HCT116 (cell line): ENCODE measurements around the gene GLS2. TPM values are rescaled to one million over a fixed set of nuclear protein-coding genes. Genes with fewer than 3 reads are reported as not detected.

ENCODE experiments used
- ATAC-seq: fragments of 200-7000 bp; cut with Tn5 transposase; 2 replicates; pipeline ENCODE4 v1.9.1; 2020; ENCODE audit warnings: mild to moderate bottlenecking, moderate library complexity
- BruUV-seq: library from RNA; stranded (reverse); fragments of 400-500 nt; replicated peaks from 2 replicates; lab custom pipeline; 2021; lab: Mats Ljungman, UMichigan
- CTCF ChIA-PET: fragments of 300-600 bp; sonication (Branson Sonifier 250); formaldehyde crosslinking; loops from one replicate; lab custom pipeline; 2021; ENCODE audit warnings: antibody characterized with exemption; lab: Charles Lee
- POLR2A ChIA-PET: fragments of 300-600, 350-600 bp; sonication (Branson Sonifier 250); formaldehyde crosslinking; loops from one replicate; lab custom pipeline; 2021; ENCODE audit warnings: antibody characterized with exemption; lab: Charles Lee
- RAD21 ChIA-PET, 2 experiments: fragments of 300-600 bp; sonication (Branson Sonifier 250); formaldehyde crosslinking; loops; one replicate each; lab custom pipeline; 2023; ENCODE audit warnings: low total read pairs in 2 of 2; ENCODE audit not compliant: uncharacterized antibody in 2 of 2, unreplicated experiment in 2 of 2, low non-redundant PET in 1 of 2; lab: Charles Lee
- DNase-seq: peaks from one replicate; pipeline ENCODE4 v3.0.0-alpha.2; 2010; ENCODE audit warnings: low read depth, low spot score
- H2AFZ ChIP-seq: fragments of 200-600 bp; shearing (Covaris generic), sonication (generic); 2 replicates; pipeline ENCODE4 v1.6.1; 2017; ENCODE audit warnings: low read depth, mixed run types, mixed read lengths, antibody characterized with exemption, low read length; ENCODE audit not compliant: poor library complexity, severe bottlenecking
- H3K27ac ChIP-seq: 2 replicates; pipeline ENCODE4 v1.5.1; 2012; ENCODE audit warnings: low read depth, low read length
- H3K27me3 ChIP-seq: fragments of 200-600 bp; sonication (generic); 2 replicates; pipeline ENCODE4 v1.6.1; 2016; ENCODE audit warnings: mixed run types, low read length, mixed read lengths; ENCODE audit not compliant: insufficient read depth
- H3K36me3 ChIP-seq, 2 experiments: fragments of 200-500 bp in 1 of 2; fragments of 200-600 bp in 1 of 2; sonication (Bioruptor generic) in 1 of 2; sonication (generic) in 1 of 2; 2 replicates each; pipeline versions ENCODE4 v1.5.1 to v1.6.1; 2014 to 2016; ENCODE audit warnings: low read length in 2 of 2, inconsistent platforms in 1 of 2, mixed read lengths in 1 of 2, mixed run types in 1 of 2; ENCODE audit not compliant: insufficient read depth in 2 of 2, control insufficient read depth in 1 of 2
- H3K4me1 ChIP-seq, 2 experiments: fragments of 200-600 bp in 1 of 2; sonication (generic) in 1 of 2; 2 replicates each; pipeline versions ENCODE4 v1.5.1 to v1.6.1; 2012 to 2017; ENCODE audit warnings: low read length in 2 of 2, inconsistent platforms in 1 of 2, mild to moderate bottlenecking in 1 of 2, mixed read lengths in 1 of 2, mixed run types in 1 of 2, moderate library complexity in 1 of 2; ENCODE audit not compliant: insufficient read depth in 2 of 2, control insufficient read depth in 1 of 2
- H3K4me2 ChIP-seq: fragments of 200-600 bp; sonication (generic); 2 replicates; pipeline ENCODE4 v1.6.1; 2017; ENCODE audit warnings: mixed run types, low read length, mixed read lengths
- H3K4me3 ChIP-seq, 2 experiments: fragments of 200-600 bp in 1 of 2; sonication (generic) in 1 of 2; replicated peaks in 1 of 2; 2 replicates each; pipeline ENCODE4 v1.5.1; 2011 to 2016; ENCODE audit warnings: low read length in 2 of 2, control low read depth in 1 of 2, low read depth in 1 of 2, mild to moderate bottlenecking in 1 of 2, mixed read lengths in 1 of 2, mixed run types in 1 of 2
- H3K79me2 ChIP-seq: fragments of 200-600 bp; sonication (generic); 2 replicates; pipeline ENCODE4 v1.6.1; 2017; ENCODE audit warnings: mild to moderate bottlenecking, mixed run types, low read length, moderate library complexity, mixed read lengths; ENCODE audit not compliant: insufficient read depth
- H3K9ac ChIP-seq: fragments of 200-600 bp; sonication (generic); 2 replicates; pipeline ENCODE4 v1.6.1; 2016; ENCODE audit warnings: low read length, mixed read lengths
- H3K9me2 ChIP-seq: fragments of 200-600 bp; sonication (generic), shearing (Covaris generic); 2 replicates; pipeline ENCODE4 v1.6.1; 2017; ENCODE audit warnings: mixed run types, mild to moderate bottlenecking, moderate library complexity; ENCODE audit not compliant: insufficient read depth
- H3K9me3 ChIP-seq, 2 experiments: fragments of 200-500 bp in 1 of 2; fragments of 200-600 bp in 1 of 2; sonication (Bioruptor generic) in 1 of 2; sonication (generic) in 1 of 2; 2 replicates each; pipeline ENCODE4 v1.6.1; 2014 to 2017; ENCODE audit warnings: low read length in 2 of 2, mixed read lengths in 2 of 2, inconsistent platforms in 1 of 2, low read depth in 1 of 2, mild to moderate bottlenecking in 1 of 2, mixed run types in 1 of 2, moderate library complexity in 1 of 2; ENCODE audit not compliant: control insufficient read depth in 1 of 2, insufficient read depth in 1 of 2
- H4K20me1 ChIP-seq: fragments of 200-600 bp; sonication (generic), shearing (Covaris generic); 2 replicates; pipeline ENCODE4 v1.6.1; 2017; ENCODE audit warnings: mixed run types, mild to moderate bottlenecking, moderate library complexity; ENCODE audit not compliant: insufficient read depth
- EZH2 ChIP-seq: fragments of 200-600 bp; sonication (generic); IDR thresholded peaks from 2 replicates; pipeline ENCODE4 v1.6.1; 2017; ENCODE audit warnings: antibody characterized with exemption, mixed run types
- EZH2phosphoT487 ChIP-seq: fragments of 200-600 bp; IDR thresholded peaks from 2 replicates; pipeline ENCODE4 v1.6.1; 2018; ENCODE audit warnings: antibody characterized with exemption, borderline replicate concordance
- FOSL1 ChIP-seq: IDR thresholded peaks from 2 replicates; pipeline ENCODE4 v1.6.1; 2012; ENCODE audit warnings: low read depth
- JUND ChIP-seq: IDR thresholded peaks from 2 replicates; pipeline ENCODE4 v1.6.1; 2012
- POLR2AphosphoS5 ChIP-seq: IDR thresholded peaks from 2 replicates; pipeline ENCODE4 v1.6.1; 2011; ENCODE audit warnings: mild to moderate bottlenecking, low read depth, low read length, moderate library complexity
- SIN3A ChIP-seq: IDR thresholded peaks from 2 replicates; pipeline ENCODE4 v1.6.1; 2012; ENCODE audit warnings: low read depth
- SP1 ChIP-seq: IDR thresholded peaks from 2 replicates; pipeline ENCODE4 v1.6.1; 2012; ENCODE audit warnings: low read depth
- TCF7L2 ChIP-seq: IDR thresholded peaks from 2 replicates; pipeline ENCODE4 v1.7.0; 2011; ENCODE audit warnings: borderline replicate concordance, inconsistent platforms; ENCODE audit not compliant: insufficient read depth, insufficient read length; ENCODE audit errors: extremely low read depth
- YY1 ChIP-seq: IDR thresholded peaks from 2 replicates; pipeline ENCODE4 v1.6.1; 2011; ENCODE audit warnings: low read length, low read depth, moderate library complexity, mild to moderate bottlenecking; ENCODE audit not compliant: insufficient replicate concordance; ENCODE audit errors: extremely low read depth
- ZFX ChIP-seq: fragments of 450-650 bp; IDR thresholded peaks from 2 replicates; pipeline ENCODE4 v1.6.1; 2017
- ZNF274 ChIP-seq: fragments of 200-500 bp; sonication (Bioruptor generic); IDR thresholded peaks from 2 replicates; pipeline ENCODE4 v1.6.1; 2014; ENCODE audit warnings: mild to moderate bottlenecking, low read depth, low read length, inconsistent platforms
- intact Hi-C: fragments of 100-400 bp; cut with micrococcal nuclease; formaldehyde crosslinking; loops from 2 replicates; pipeline ENCODE4 v1.10.0; 2022
- total RNA-seq: library from RNA; stranded (reverse); gene quantifications from one replicate; pipeline ENCODE4 v1.2.1, GENCODE V29; 2021; ENCODE audit not compliant: unreplicated experiment
- TF ChIP-seq, protein P1 (sequence below): IDR thresholded peaks from 2 replicates; pipeline ENCODE4 v1.6.1; 2012
- TF ChIP-seq, protein P2 (sequence below), 3 experiments: fragments of 200-600 bp in 1 of 3; sonication (generic) in 1 of 3; IDR thresholded peaks in 2 of 3; conservative IDR thresholded peaks in 1 of 3; 2 replicates each; pipeline ENCODE4 v1.5.1; 2012 to 2017; ENCODE audit warnings: low read depth in 2 of 3, low read length in 2 of 3, antibody characterized with exemption in 1 of 3, borderline replicate concordance in 1 of 3, control low read depth in 1 of 3, mild to moderate bottlenecking in 1 of 3, mixed read lengths in 1 of 3, mixed run types in 1 of 3, moderate library complexity in 1 of 3; ENCODE audit not compliant: insufficient read depth in 1 of 3
- TF ChIP-seq, protein P3 (sequence below): IDR thresholded peaks from 2 replicates; pipeline ENCODE4 v1.6.1; 2011; ENCODE audit warnings: mild to moderate bottlenecking, low read length, moderate library complexity; ENCODE audit not compliant: insufficient replicate concordance; ENCODE audit errors: extremely low read depth

GLS2 gene
- total RNA-seq, 1 experiment from 2014 or later = not detected

DNA sequence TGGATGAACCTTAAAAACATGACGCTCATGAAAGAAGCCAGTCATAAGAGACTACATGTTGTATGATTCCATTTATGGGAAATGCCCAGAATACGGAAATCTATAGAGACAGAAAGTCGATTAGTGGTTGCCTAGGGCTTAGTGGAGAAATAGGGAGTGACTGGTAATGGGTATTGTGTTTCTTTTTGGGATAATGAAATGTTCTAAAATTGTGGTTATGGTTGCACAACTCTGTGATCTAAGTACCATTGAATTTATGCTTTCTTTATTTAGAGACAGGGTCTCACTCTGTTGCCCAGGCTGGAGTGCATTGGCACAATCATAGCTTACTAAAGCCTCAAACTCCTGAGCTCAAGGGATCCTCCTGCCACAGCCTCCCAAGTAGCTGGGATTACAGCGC lies 41.7 kb upstream of the GLS2 start:
- ChIA-PET CTCF (no interaction called here), POLR2A (interaction anchor here (0.6 kb wide), 1 partner anchor 9 kb away, joined by 3 read pairs; no protein-coding TSS in a partner anchor), RAD21 (no interaction called here)
- H3K27me3 ChIP-seq = no peaks in the 10 kb centered on the region
- H3K36me3 ChIP-seq = no peaks in the 10 kb centered on the region
- intact Hi-C loops = no loop called here
- H3K79me2 ChIP-seq = peaks cover 94% of the 10 kb centered on the region
- DNase-seq = no peak
- H4K20me1 ChIP-seq = no peaks in the 10 kb centered on the region
- H3K4me1 ChIP-seq = peaks cover 30 to 37% of the 10 kb centered on the region in 2 experiments
- BruUV-seq = no TSS peak
- no peak overlapping the region for H3K4me3 ChIP-seq
- H3K9me2 ChIP-seq = no peaks in the 10 kb centered on the region
- H3K9me3 ChIP-seq = no peaks in the 10 kb centered on the region
- TF ChIP-seq EZH2phosphoT487 (no peak), SP1 (no peak), ZNF274 (no peak), FOSL1 (no peak), POLR2AphosphoS5 (no peak), JUND (no peak), SIN3A (no peak), EZH2 (no peak), YY1 (no peak), TCF7L2 (no peak), ZFX (no peak)
- TF ChIP-seq, protein P1, sequence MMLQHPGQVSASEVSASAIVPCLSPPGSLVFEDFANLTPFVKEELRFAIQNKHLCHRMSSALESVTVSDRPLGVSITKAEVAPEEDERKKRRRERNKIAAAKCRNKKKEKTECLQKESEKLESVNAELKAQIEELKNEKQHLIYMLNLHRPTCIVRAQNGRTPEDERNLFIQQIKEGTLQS = no peak
- TF ChIP-seq, protein P2, sequence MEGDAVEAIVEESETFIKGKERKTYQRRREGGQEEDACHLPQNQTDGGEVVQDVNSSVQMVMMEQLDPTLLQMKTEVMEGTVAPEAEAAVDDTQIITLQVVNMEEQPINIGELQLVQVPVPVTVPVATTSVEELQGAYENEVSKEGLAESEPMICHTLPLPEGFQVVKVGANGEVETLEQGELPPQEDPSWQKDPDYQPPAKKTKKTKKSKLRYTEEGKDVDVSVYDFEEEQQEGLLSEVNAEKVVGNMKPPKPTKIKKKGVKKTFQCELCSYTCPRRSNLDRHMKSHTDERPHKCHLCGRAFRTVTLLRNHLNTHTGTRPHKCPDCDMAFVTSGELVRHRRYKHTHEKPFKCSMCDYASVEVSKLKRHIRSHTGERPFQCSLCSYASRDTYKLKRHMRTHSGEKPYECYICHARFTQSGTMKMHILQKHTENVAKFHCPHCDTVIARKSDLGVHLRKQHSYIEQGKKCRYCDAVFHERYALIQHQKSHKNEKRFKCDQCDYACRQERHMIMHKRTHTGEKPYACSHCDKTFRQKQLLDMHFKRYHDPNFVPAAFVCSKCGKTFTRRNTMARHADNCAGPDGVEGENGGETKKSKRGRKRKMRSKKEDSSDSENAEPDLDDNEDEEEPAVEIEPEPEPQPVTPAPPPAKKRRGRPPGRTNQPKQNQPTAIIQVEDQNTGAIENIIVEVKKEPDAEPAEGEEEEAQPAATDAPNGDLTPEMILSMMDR (IDR thresholded peaks at IDR 0.05 in 2 of 3, conservative IDR thresholded peaks at IDR 0.05 in 1 of 3; ENCODE audit: borderline replicate concordance in 1 of 3, insufficient read depth in 1 of 3, low read depth in 2 of 3, low read length in 2 of 3) = no peak
- TF ChIP-seq, protein P3, sequence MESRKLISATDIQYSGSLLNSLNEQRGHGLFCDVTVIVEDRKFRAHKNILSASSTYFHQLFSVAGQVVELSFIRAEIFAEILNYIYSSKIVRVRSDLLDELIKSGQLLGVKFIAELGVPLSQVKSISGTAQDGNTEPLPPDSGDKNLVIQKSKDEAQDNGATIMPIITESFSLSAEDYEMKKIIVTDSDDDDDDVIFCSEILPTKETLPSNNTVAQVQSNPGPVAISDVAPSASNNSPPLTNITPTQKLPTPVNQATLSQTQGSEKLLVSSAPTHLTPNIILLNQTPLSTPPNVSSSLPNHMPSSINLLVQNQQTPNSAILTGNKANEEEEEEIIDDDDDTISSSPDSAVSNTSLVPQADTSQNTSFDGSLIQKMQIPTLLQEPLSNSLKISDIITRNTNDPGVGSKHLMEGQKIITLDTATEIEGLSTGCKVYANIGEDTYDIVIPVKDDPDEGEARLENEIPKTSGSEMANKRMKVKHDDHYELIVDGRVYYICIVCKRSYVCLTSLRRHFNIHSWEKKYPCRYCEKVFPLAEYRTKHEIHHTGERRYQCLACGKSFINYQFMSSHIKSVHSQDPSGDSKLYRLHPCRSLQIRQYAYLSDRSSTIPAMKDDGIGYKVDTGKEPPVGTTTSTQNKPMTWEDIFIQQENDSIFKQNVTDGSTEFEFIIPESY = no peak
- H3K4me2 ChIP-seq = no peak overlapping the region
- no peak for ATAC-seq
- H3K9ac ChIP-seq = no peak overlapping the region
- no peak overlapping the region for H2AFZ ChIP-seq
- no peak overlapping the region for H3K27ac ChIP-seq
